Activated CD4-positive, alpha-beta T cell treated with anti-CD3 and anti-CD28 coated beads for 4 hours (primary cell): ENCODE data around the gene MAST4.

ENCODE experiments used
- DNase-seq, 2 donors: peaks; one replicate each; pipeline ENCODE4 v3.0.0-alpha.2; 2020

Gene MAST4

GRCh38 chr5:66929281-66929680 lies 333.1 kb downstream of the MAST4 start:
- DNase-seq, result no peak

- DNase-seq, result no peak
Observed at GRCh38 chr5:66929995-66930394, 333.8 kb downstream of the MAST4 start.

GRCh38 chr5:66931651-66932050 lies 335.5 kb downstream of the MAST4 start:
- no peak for DNase-seq

GRCh38 chr5:66932457-66932856 lies 336.3 kb downstream of the MAST4 start:
- no peak for DNase-seq

- DNase-seq, result no peak
Observed at GRCh38 chr5:66933066-66933465, 336.9 kb downstream of the MAST4 start.

GRCh38 chr5:66939094-66939493 lies 342.9 kb downstream of the MAST4 start:
- no peak for DNase-seq

- DNase-seq, result no peak
Observed at GRCh38 chr5:66945389-66946349, 349.5 kb downstream of the MAST4 start.

- DNase-seq, result no peak
Observed at GRCh38 chr5:66947458-66947857, 351.3 kb downstream of the MAST4 start.

GRCh38 chr5:66949066-66949465 lies 352.9 kb downstream of the MAST4 start:
- DNase-seq, result no peak

GRCh38 chr5:66952153-66952552 lies 356.0 kb downstream of the MAST4 start:
- no peak for DNase-seq

- DNase-seq, result no peak
Observed at GRCh38 chr5:66956439-66956838, 360.2 kb downstream of the MAST4 start.

- no peak for DNase-seq
Observed at GRCh38 chr5:66958201-66958979, 362.2 kb downstream of the MAST4 start.

- DNase-seq, result no peak
Observed at GRCh38 chr5:66958980-66959641, 362.9 kb downstream of the MAST4 start.

- no peak for DNase-seq
Observed at GRCh38 chr5:66959653-66960052, 363.5 kb downstream of the MAST4 start.

GRCh38 chr5:66960369-66961137 lies 364.4 kb downstream of the MAST4 start:
- DNase-seq, result no peak

- no peak for DNase-seq
Observed at GRCh38 chr5:66963559-66963971, 367.4 kb downstream of the MAST4 start.

GRCh38 chr5:66966439-66966838 lies 370.2 kb downstream of the MAST4 start:
- no peak for DNase-seq

GRCh38 chr5:66967102-66967501 lies 370.9 kb downstream of the MAST4 start:
- no peak for DNase-seq

GRCh38 chr5:66967826-66968262 lies 371.7 kb downstream of the MAST4 start:
- no peak for DNase-seq

GRCh38 chr5:66969484-66969883 lies 373.3 kb downstream of the MAST4 start:
- DNase-seq, result no peak

GRCh38 chr5:66969963-66970362 lies 373.8 kb downstream of the MAST4 start:
- DNase-seq, result no peak

- DNase-seq, result no peak
Observed at GRCh38 chr5:66972004-66972403, 375.8 kb downstream of the MAST4 start.
